ENCODE results near the gene DAB1. TPM values are rescaled to one million over a fixed set of nuclear protein-coding genes. Genes with fewer than 3 reads are reported as not detected.
A peak's percentile ranks its signal among the peaks of the same experiment; 100 is the strongest.

The DAB1 gene
- 1 to 10 TPM in 1 of 5 experiments, under 1 TPM in 4; 0.27 to 1.9 (median 0.48) TPM for total RNA-seq
- under 1 TPM in 1 of 2 donors, not detected in 1; 0.39 TPM for polyA plus RNA-seq
- 1.9 reads per million, percentile 8 among the genes with 10 or more reads in this experiment for total RNA-seq

DNA sequence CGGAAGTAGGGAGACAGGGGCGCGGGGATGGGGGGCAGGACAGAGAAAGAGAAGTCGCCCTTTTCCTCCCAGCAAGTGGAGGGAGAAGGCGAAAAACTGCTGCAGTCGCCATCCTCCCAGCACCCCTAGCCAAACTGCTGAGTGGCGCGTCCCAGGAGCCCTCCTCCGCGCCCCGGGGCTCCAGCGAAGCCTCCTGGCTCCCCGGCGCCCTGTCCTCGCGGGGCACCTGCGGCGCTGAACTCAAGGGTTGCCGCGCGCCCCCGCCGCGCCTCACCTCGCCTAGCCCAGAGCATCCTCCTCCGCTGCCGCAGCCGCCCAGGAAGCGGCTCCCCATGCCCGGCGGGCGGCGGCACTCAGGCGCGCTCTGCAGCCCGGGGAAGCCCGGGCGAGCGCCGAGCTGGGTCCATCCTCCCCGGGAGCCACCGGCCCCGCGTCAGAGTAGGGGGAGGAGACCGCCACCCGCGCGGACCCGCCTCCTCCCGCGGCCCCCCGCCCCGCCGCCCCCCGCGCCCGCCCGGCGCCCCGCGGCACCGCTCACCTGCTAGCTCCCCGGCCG lies at the start of gene DAB1:
TSS of gene DAB1 (minus strand) at position 405 of the 556 bp plus-strand sequence. CDS start 133,030 bp downstream, outside the sequence.
- Histone ChIP-seq H3K9me3 (ENCODE audit: control insufficient read depth in 2 of 3, low read length in 3 of 3) (no peaks in the 10 kb centered on the region), H3K27me3 (ENCODE audit: control insufficient read depth in 2 of 2, insufficient read depth in 2 of 2, low read length in 2 of 2) (peaks cover 0 to 3% of the 10 kb centered on the region in 2 donors), H3K27ac (ENCODE audit: low read depth, low read length) (no peak within 1 kb of the TSS), H3K4me3 (ENCODE audit: low read length) (no peak within 1 kb of the TSS), H3K36me3 (ENCODE audit: control insufficient read depth in 2 of 3, insufficient read depth in 3 of 3, low read length in 3 of 3) (no peaks in the 10 kb centered on the region), H3K4me1 (ENCODE audit: control insufficient read depth in 2 of 2, insufficient read depth in 2 of 2, low read length in 2 of 2) (no peaks in the 10 kb centered on the region)
- ChIA-PET POLR2A (no interaction called here), CTCF (no interaction called here)
- H3K36me3 Mint-ChIP-seq = no peaks in the 10 kb centered on the region
- H3K27me3 Mint-ChIP-seq = peaks cover 59 to 74% (median 63%) of the 10 kb centered on the region in 5 donors
- H3K27ac Mint-ChIP-seq = peak within 1 kb of the TSS in 1 of 9 donors; percentile 13
- intact Hi-C loops (cut with micrococcal nuclease) = no loop called here
- H3K4me1 Mint-ChIP-seq = peaks cover 0 to 21% (median 13%) of the 10 kb centered on the region in 7 donors
- H3K4me3 Mint-ChIP-seq = peak within 1 kb of the TSS in 8 of 10 donors; percentile 14 to 64 (median 51)
- DNase-seq (peak in 1 of 9 donors; percentile 20), ATAC-seq (no peak)
- peaks cover 0 to 23% (median 3%) of the 10 kb centered on the region in 11 donors for H3K9me3 Mint-ChIP-seq

DNA sequence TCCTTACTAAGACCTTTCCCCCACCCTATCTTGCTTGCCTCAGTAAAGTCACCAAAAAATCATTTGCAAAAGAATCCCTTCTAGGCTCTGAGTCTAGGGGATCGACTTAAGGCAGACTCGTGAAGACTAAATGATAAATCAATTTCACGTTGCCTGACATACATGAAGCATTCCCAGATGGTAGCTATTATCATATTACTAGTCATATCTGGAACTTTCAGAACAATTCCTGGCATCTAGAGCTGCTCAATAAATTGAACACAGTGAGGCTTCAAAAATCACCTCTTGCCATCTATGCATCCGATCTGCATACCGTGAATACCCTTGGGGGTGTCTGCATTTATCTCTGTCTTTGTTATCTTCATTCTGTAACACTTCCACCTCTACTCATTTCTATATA lies 49.6 kb upstream of the DAB1 start:
- Mint-ChIP-seq H3K36me3 (no peaks in the 10 kb centered on the region), H3K4me3 (no peak overlapping the region), H3K27me3 (peaks cover 0 to 11% (median 7%) of the 10 kb centered on the region in 5 donors), H3K9me3 (peaks cover 0 to 4% (median 0%) of the 10 kb centered on the region in 11 donors), H3K27ac (no peak overlapping the region), H3K4me1 (no peaks in the 10 kb centered on the region)
- ATAC-seq (no peak), DNase-seq (no peak)
- Histone ChIP-seq H3K27me3 (ENCODE audit: control insufficient read depth in 2 of 2, insufficient read depth in 2 of 2, low read length in 2 of 2) (no peaks in the 10 kb centered on the region), H3K4me1 (ENCODE audit: control insufficient read depth in 2 of 2, insufficient read depth in 2 of 2, low read length in 2 of 2) (no peaks in the 10 kb centered on the region), H3K36me3 (ENCODE audit: control insufficient read depth in 2 of 3, insufficient read depth in 3 of 3, low read length in 3 of 3) (no peaks in the 10 kb centered on the region), H3K27ac (ENCODE audit: low read depth, low read length) (no peak overlapping the region), H3K9me3 (ENCODE audit: control insufficient read depth in 2 of 3, low read length in 3 of 3) (no peaks in the 10 kb centered on the region), H3K4me3 (ENCODE audit: low read length) (no peak overlapping the region)
- intact Hi-C loops (cut with micrococcal nuclease) = no loop called here
- ChIA-PET POLR2A (no interaction called here), CTCF (no interaction called here)

DNA sequence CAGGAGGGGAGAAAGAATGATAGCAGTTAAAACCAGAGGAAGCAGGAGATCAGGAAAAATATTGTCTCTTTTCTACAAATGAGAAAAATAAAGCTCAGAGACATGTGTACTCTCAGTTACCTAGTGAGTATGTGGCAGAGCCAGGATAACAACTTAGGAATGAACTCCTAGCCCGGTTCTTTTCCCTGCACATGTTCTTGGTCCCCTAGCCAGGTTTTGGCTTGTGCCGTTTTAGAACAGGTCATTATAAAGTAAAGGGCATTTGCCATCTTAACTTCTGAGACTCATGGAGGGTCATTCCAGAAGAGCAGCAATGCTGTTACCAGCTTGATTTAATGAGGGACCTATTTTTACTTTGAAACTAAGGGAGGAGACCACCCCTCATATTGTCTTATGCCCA lies 48.1 kb upstream of the DAB1 start:
- no peak for ATAC-seq
- intact Hi-C loops (cut with micrococcal nuclease) = no loop called here
- Histone ChIP-seq H3K9me3 (ENCODE audit: control insufficient read depth in 2 of 3, low read length in 3 of 3) (no peaks in the 10 kb centered on the region), H3K4me3 (ENCODE audit: low read length) (no peak overlapping the region), H3K4me1 (ENCODE audit: control insufficient read depth in 2 of 2, insufficient read depth in 2 of 2, low read length in 2 of 2) (no peaks in the 10 kb centered on the region), H3K36me3 (ENCODE audit: control insufficient read depth in 2 of 3, insufficient read depth in 3 of 3, low read length in 3 of 3) (no peaks in the 10 kb centered on the region), H3K27me3 (ENCODE audit: control insufficient read depth in 2 of 2, insufficient read depth in 2 of 2, low read length in 2 of 2) (no peaks in the 10 kb centered on the region), H3K27ac (ENCODE audit: low read depth, low read length) (no peak overlapping the region)
- no peak overlapping the region for H3K4me3 Mint-ChIP-seq
- ChIA-PET CTCF (no interaction called here), POLR2A (no interaction called here)
- peaks cover 0 to 4% (median 0%) of the 10 kb centered on the region in 11 donors for H3K9me3 Mint-ChIP-seq
- no peaks in the 10 kb centered on the region for H3K4me1 Mint-ChIP-seq
- peaks cover 0 to 11% (median 7%) of the 10 kb centered on the region in 5 donors for H3K27me3 Mint-ChIP-seq
- DNase-seq = no peak
- H3K27ac Mint-ChIP-seq = no peak overlapping the region
- no peaks in the 10 kb centered on the region for H3K36me3 Mint-ChIP-seq

DNA sequence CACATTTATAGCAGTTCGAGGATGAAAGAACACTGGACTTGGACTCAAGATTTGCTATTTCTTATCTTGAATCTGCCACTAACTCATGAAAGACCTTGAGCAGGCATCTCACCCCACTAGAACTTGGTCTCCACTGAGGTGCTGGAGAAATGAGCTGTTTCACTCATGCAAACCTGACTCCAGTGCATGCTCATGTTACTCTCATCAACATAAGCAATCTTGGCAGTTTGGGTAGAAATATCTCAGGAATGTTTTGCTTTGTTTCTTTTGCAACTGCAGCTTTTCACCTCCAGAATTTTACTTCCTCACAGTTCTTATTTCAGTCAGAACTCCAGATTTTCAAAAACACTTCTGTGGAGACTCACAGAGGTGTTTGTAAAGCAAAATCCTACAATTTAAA lies 46.2 kb upstream of the DAB1 start:
- ATAC-seq (no peak), DNase-seq (no peak)
- H3K9me3 Mint-ChIP-seq = peaks cover 0 to 4% (median 0%) of the 10 kb centered on the region in 11 donors
- H3K36me3 Mint-ChIP-seq = no peaks in the 10 kb centered on the region
- intact Hi-C loops (cut with micrococcal nuclease) = no loop called here
- Histone ChIP-seq H3K9me3 (ENCODE audit: control insufficient read depth in 2 of 3, low read length in 3 of 3) (no peaks in the 10 kb centered on the region), H3K27ac (ENCODE audit: low read depth, low read length) (no peak overlapping the region), H3K4me3 (ENCODE audit: low read length) (no peak overlapping the region), H3K4me1 (ENCODE audit: control insufficient read depth in 2 of 2, insufficient read depth in 2 of 2, low read length in 2 of 2) (no peaks in the 10 kb centered on the region), H3K27me3 (ENCODE audit: control insufficient read depth in 2 of 2, insufficient read depth in 2 of 2, low read length in 2 of 2) (no peaks in the 10 kb centered on the region), H3K36me3 (ENCODE audit: control insufficient read depth in 2 of 3, insufficient read depth in 3 of 3, low read length in 3 of 3) (no peaks in the 10 kb centered on the region)
- ChIA-PET CTCF (no interaction called here), POLR2A (no interaction called here)
- H3K27me3 Mint-ChIP-seq = peaks cover 0 to 11% (median 5%) of the 10 kb centered on the region in 5 donors
- no peak overlapping the region for H3K27ac Mint-ChIP-seq
- H3K4me3 Mint-ChIP-seq = no peak overlapping the region
- H3K4me1 Mint-ChIP-seq = no peaks in the 10 kb centered on the region

DNA sequence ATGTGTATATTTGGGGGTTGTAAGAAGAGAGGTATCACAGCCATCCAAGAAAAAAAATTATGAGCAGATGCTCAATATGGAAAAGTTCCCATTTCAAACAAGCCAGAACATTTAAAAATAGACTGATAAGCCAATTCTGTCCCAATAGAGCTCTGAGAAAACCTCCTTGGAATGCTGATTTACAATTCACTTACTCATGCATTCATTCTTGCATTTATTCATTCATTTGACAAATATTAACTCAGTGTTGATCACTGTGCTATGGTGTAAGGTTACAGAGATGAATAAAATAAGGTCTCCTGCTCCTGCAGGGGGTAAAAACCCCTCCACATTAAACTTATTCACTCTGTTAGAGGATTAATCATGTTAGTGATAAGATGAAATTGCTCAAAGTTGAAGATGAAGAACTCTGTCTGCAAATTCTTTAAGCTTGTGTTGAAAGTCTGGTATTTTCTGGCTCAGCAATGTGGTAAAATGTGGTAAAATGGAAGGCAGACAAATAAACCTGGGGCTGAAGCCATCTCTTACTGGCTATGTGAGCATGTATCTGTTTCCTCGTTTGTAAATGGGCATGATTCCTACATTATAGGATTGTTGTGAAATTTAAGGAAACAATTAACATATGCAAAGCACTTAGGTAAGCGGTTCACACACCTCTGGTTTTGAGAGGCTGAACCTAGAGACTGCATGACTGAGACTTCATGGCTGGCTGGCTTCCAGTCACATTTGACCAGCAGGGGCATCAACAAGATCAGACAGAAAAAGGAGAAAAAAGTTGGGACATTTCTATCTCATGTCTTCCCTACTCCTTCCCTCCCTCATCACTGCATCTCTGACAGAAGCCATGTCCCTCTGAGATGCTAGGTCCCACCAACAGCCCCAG lies 45.0 kb upstream of the DAB1 start:
- Mint-ChIP-seq H3K4me1 (no peaks in the 10 kb centered on the region), H3K36me3 (no peaks in the 10 kb centered on the region), H3K27ac (no peak overlapping the region), H3K9me3 (peaks cover 0 to 4% (median 0%) of the 10 kb centered on the region in 11 donors), H3K4me3 (no peak overlapping the region), H3K27me3 (peaks cover 0 to 11% (median 5%) of the 10 kb centered on the region in 5 donors)
- Histone ChIP-seq H3K27ac (ENCODE audit: low read depth, low read length) (no peak overlapping the region), H3K9me3 (ENCODE audit: control insufficient read depth in 2 of 3, low read length in 3 of 3) (no peaks in the 10 kb centered on the region), H3K36me3 (ENCODE audit: control insufficient read depth in 2 of 3, insufficient read depth in 3 of 3, low read length in 3 of 3) (no peaks in the 10 kb centered on the region), H3K4me3 (ENCODE audit: low read length) (no peak overlapping the region), H3K4me1 (ENCODE audit: control insufficient read depth in 2 of 2, insufficient read depth in 2 of 2, low read length in 2 of 2) (no peaks in the 10 kb centered on the region), H3K27me3 (ENCODE audit: control insufficient read depth in 2 of 2, insufficient read depth in 2 of 2, low read length in 2 of 2) (no peaks in the 10 kb centered on the region)
- ATAC-seq (no peak), DNase-seq (no peak)
- CTCF ChIA-PET = interaction anchor here (0.6 kb wide), 1 partner anchor 798 kb away, joined by 3 read pairs; no protein-coding TSS in a partner anchor
- POLR2A ChIA-PET = no interaction called here
- intact Hi-C loops (cut with micrococcal nuclease) = no loop called here

DNA sequence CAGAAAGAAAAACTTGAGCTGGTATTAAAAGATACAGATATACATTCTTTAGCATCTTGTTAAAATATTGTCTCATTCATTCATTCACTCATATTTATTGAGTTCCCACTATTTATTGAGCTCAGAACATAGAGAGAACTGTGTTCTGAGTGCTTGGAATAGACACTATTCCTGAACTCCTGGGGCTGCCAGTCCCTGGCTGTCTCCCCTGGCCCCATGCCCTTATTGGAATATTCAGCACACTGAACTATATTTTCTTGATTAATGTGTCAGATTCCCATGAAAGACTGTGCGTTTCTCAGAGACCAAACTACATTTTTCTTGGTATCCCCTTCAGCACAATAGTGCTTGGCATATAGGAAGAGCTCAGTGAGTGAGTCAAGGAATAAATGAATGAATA lies 44.0 kb upstream of the DAB1 start:
- CTCF ChIA-PET = no interaction called here
- H3K27me3 Mint-ChIP-seq = peaks cover 0 to 9% (median 5%) of the 10 kb centered on the region in 5 donors
- Histone ChIP-seq H3K36me3 (ENCODE audit: control insufficient read depth in 2 of 3, insufficient read depth in 3 of 3, low read length in 3 of 3) (no peaks in the 10 kb centered on the region), H3K4me1 (ENCODE audit: control insufficient read depth in 2 of 2, insufficient read depth in 2 of 2, low read length in 2 of 2) (no peaks in the 10 kb centered on the region), H3K27me3 (ENCODE audit: control insufficient read depth in 2 of 2, insufficient read depth in 2 of 2, low read length in 2 of 2) (no peaks in the 10 kb centered on the region), H3K4me3 (ENCODE audit: low read length) (no peak overlapping the region), H3K27ac (ENCODE audit: low read depth, low read length) (no peak overlapping the region), H3K9me3 (ENCODE audit: control insufficient read depth in 2 of 3, low read length in 3 of 3) (no peaks in the 10 kb centered on the region)
- no peak overlapping the region for H3K27ac Mint-ChIP-seq
- peaks cover 0 to 4% (median 0%) of the 10 kb centered on the region in 11 donors for H3K9me3 Mint-ChIP-seq
- H3K4me3 Mint-ChIP-seq = no peak overlapping the region
- intact Hi-C loops (cut with micrococcal nuclease) = no loop called here
- DNase-seq (no peak), ATAC-seq (no peak)
- POLR2A ChIA-PET = no interaction called here
- no peaks in the 10 kb centered on the region for H3K36me3 Mint-ChIP-seq
- no peaks in the 10 kb centered on the region for H3K4me1 Mint-ChIP-seq
